Endothelial cell of umbilical vein (primary cell): ENCODE measurements around the gene RNPC3.

Experiments
- CTCF ChIP-seq, 2 donors: IDR thresholded peaks; 1 replicate in 1 of 2; 2 replicates in 1 of 2; pipeline ENCODE4 v1.5.1; 2011; ENCODE audit warnings: low read length in 2 of 2, mild to moderate bottlenecking in 2 of 2, moderate library complexity in 2 of 2, control low read depth in 1 of 2, inconsistent platforms in 1 of 2, low read depth in 1 of 2; ENCODE audit not compliant: insufficient read depth in 1 of 2; ENCODE audit errors: extremely low read depth in 1 of 2
- EZH2 ChIP-seq: IDR thresholded peaks from 2 replicates; pipeline ENCODE4 v1.6.1; 2012; ENCODE audit warnings: borderline replicate concordance, low read depth, mild to moderate bottlenecking, moderate library complexity, low read length, inconsistent platforms; ENCODE audit not compliant: severe bottlenecking
- JUN ChIP-seq: IDR thresholded peaks from 2 replicates; pipeline ENCODE4 v1.6.1; 2011; ENCODE audit warnings: borderline replicate concordance, low read depth; ENCODE audit not compliant: insufficient read length, insufficient read depth
- MYC ChIP-seq: IDR thresholded peaks from one replicate; pipeline ENCODE4 v1.6.1; 2011; ENCODE audit warnings: mild to moderate bottlenecking, low read depth, low read length
- POLR2A ChIP-seq: IDR thresholded peaks from 2 replicates; pipeline ENCODE4 v1.6.1; 2012; ENCODE audit warnings: low read depth, mild to moderate bottlenecking, control low read depth, low read length
- POLR2AphosphoS5 ChIP-seq: IDR thresholded peaks from 2 replicates; pipeline ENCODE4 v1.6.1; 2012; ENCODE audit warnings: low read depth, mild to moderate bottlenecking, control low read depth, low read length, moderate library complexity; ENCODE audit not compliant: insufficient read depth

DNA sequence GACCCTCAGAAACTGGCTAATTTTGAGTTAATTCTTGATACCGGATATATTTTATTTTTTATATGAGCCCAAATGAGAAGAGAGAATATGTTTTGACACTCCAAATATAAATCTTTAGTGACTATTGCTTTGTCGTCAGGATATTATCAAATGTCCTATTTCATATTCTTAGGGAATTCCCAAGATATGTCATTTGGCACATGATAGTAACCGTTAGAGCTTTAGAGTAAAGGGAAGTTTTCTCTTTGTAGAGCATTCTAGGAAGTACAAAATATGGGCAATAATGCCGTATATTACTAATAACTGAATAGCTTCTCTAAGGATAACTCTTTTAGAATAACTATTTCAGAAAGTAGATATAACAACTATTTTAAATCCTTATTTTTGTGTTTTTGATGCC lies 37.6 kb downstream of the RNPC3 start:
- no peak for TF ChIP-seq POLR2A
- no peak for TF ChIP-seq CTCF (IDR thresholded peaks at IDR 0.05; ENCODE audit: extremely low read depth in 1 of 2, insufficient read depth in 1 of 2, low read depth in 1 of 2, low read length in 2 of 2)
- no peak for TF ChIP-seq POLR2AphosphoS5
- TF ChIP-seq EZH2: no peak
- no peak for TF ChIP-seq JUN
- no peak for TF ChIP-seq MYC
